Activated CD4-positive, alpha-beta T cell treated with anti-CD3 and anti-CD28 coated beads, Interleukin-2, amount 50 U/mL, for 24 hours (primary cell): ENCODE data around the gene BICRA.

ENCODE experiments used
- DNase-seq, 2 donors: peaks; one replicate each; pipeline ENCODE4 v3.0.0-alpha.2; 2020; ENCODE audit warnings: low read depth in 1 of 2, low spot score in 1 of 2

Gene BICRA

DNA sequence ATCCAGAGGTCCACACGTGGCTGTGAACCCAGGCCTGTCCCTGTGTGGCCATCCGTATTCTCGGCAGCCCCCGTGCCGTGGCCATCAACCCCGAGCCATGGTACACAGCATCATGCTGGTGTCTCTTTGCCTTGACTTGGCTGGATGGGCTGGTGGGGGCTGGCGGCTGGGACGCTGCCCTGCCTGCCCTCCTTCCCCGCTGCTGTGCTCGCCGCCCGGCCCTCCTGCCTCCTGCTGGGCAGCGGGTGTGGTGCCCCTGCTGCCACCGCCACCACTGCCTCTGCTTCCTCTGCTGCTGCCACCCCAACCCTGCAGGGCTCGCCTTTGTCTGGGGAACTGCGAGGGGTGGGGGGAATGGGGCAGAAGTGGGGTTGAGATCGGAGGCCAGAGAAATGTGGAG, 84.6 kb downstream of the BICRA start:
- no peak for DNase-seq

DNA sequence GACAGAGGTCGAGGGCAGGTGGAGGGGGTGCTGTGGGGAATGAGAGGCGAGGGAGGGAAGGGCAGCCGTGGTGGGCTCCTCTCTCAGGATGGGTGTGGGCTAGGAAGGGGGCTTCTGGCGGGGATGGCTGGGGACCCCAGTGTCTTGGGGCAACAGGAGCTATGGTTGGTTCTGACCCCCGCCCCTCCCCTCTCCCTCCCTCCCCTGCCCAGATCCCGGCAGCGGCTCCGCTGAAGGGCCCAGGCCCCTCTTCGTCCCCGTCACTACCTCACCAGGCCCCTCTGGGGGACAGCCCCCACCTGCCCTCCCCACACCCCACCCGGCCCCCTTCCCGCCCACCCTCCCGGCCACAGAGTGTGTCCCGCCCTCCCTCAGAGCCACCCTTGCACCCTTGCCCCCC, 85.0 kb downstream of the BICRA start:
- no peak for DNase-seq

DNA sequence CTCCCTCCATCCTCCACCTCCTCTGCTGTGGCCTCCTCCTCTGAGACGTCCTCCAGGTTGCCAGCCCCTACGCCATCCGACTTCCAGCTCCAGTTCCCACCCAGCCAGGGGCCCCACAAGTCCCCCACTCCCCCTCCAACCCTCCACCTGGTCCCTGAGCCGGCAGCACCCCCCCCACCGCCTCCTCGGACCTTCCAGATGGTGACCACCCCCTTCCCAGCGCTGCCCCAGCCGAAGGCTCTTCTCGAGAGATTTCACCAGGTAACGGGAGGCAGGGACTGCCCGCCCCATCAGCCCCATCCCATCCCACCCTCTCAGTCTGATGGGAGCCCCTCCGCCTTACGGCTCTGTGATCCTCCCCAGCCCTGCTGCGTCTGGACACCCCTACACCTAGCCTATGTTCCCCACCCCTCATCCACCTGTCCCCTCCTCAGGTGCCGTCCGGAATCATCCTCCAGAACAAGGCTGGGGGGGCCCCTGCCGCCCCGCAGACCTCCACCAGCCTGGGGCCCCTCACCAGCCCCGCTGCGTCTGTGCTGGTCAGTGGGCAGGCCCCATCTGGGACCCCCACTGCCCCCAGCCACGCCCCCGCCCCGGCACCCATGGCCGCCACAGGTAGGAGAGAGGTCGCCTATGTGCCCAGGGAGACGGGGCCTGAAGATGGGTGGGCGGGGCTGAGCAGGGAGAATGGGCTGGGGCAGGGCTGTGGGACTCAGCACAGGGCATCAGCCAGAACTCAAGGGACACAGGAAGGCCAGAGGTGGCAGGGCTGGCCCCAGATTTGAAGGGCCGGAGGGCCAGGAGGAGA, 85.7 kb downstream of the BICRA start:
- no peak for DNase-seq

DNA sequence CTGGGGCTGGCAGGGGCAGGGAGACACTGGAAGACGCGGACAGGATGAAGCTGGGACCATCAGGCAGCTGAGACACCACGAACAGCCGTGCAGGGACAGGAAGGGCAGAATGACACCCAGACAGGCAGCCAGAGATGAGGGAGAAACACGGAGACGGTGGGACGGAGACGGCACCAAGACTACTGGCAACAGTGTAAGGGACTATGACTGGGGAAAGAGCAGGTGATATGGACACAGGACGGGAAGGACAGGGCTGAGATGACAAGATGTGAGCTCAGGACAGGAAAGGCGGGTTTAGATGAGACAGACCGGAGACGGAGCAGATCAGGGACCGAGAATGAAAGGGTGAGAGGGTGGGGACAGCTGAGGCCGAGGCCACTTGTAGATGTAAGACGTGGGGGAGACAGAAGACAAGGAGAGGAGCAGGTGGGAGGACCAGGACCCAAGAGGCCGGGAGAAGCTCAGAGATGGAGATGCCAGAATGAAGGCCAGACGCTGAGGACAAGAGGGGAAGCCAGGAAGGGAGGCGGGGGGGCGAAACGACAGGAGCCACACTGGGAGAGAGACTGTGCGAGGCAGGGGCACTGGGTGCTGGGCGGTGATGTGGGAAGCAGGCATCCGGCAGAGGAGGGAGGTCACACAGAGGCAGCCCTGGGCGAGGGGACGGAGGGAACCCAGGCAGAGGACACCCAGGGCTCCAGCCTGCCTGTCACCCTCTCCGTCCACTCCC, 86.8 kb downstream of the BICRA start:
- no peak for DNase-seq

GRCh38 chr19:47696635-47697034, 87.7 kb downstream of the BICRA start:
- DNase-seq, result no peak

DNA sequence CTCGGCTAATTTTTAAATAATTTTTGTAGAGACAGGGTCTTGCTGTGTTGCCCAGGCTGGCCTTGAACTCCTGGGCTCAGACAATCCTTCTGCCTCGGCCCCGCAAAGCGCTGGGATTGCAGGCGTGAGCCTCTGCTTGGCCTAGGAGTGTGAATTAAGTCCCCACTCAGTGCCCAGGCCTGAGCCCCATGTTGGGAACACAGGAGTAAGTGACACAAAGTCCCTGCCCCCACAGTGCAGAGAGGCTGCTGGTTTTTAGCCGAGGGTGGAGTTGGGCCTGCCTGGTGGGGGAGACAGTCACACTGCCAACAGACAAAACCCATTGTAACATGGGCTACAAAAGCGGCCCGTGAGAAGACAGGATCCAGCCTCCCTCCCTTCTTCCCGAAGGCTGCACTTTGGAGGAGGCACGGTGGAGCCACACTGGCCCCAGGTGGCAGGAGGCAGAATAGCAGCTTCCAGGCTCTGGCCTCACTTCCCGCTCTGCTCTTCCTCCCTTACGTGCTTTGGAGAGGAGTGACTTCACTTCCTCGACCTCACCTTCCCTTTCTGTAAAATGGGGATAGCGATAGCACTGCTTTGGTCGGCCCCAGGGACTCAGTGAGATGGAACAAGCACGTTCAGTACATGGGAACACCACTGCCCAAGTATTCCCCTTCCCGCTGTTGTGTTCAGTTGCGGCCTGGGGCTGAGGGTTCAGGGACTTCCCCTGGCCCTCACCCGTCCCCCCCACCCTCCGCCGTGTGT, 89.1 kb downstream of the BICRA start:
- DNase-seq, result peak; percentile 40 to 44

DNA sequence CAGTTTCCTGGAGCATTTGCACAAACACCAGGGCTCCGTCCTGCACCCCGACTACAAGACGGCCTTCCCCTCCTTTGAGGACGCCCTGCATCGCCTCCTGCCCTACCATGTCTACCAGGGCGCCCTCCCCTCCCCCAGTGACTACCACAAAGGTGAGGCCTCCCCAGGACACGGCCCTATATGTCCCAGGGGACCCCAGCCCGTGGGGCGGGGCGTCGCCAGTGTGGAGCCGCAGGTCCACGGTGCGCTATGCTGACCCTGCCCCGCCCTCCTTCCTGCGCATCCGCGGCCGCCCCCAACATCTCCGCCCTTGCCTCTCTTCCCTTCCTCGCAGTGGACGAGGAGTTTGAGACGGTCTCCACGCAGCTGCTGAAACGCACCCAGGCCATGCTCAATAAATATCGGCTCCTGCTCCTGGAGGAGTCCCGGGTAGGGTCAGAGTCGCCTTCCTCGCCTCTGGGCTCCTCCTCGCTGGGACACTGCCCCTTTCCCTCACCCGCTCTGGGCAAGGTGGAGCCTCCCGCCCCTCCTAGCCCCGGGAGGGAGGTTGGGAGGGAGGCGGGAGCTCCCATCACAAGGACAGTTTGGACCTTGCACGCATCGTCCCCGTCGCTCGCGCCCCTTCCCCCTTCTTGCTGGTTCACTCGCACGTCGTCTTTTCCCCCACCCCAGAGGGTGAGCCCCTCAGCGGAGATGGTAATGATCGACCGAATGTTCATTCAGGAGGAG, 89.9 kb downstream of the BICRA start:
- no peak for DNase-seq

- DNase-seq, result peak; percentile 26 to 28
Observed at GRCh38 chr19:47699360-47699917, 90.5 kb downstream of the BICRA start.

DNA sequence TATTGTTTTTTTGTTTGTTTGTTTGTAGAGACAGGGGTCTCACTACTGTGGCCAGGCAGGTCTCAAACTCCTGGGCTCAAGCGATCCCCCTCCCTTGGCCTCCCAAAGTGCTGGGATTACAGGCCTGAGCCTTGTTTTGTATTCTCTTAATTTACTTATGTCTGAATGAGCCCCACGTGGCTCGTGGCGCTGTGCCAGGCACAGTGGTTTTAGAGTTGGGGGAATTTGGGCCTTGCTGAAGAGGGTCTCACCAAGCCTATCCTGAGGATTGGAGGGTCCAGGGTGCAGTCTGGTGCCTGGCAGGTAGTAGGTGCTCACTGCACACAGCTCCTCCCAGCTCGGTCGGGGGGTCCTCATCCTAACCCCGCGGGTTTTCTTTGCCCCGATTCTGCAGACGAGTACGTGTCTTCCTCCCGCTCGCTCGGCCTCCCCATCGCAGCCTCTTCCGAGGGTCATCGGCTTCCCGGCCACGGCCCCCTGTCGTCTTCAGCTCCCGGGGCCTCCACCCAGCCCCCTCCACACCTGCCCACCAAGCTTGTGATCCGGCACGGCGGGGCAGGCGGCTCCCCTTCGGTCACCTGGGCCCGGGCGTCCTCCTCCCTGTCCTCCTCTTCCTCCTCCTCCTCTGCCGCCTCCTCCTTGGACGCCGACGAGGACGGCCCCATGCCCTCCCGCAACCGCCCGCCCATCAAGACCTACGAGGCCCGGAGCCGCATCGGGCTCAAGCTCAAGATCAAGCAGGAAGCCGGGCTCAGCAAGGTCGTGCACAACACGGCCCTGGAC, 92.2 kb downstream of the BICRA start:
- DNase-seq, result no peak

DNA sequence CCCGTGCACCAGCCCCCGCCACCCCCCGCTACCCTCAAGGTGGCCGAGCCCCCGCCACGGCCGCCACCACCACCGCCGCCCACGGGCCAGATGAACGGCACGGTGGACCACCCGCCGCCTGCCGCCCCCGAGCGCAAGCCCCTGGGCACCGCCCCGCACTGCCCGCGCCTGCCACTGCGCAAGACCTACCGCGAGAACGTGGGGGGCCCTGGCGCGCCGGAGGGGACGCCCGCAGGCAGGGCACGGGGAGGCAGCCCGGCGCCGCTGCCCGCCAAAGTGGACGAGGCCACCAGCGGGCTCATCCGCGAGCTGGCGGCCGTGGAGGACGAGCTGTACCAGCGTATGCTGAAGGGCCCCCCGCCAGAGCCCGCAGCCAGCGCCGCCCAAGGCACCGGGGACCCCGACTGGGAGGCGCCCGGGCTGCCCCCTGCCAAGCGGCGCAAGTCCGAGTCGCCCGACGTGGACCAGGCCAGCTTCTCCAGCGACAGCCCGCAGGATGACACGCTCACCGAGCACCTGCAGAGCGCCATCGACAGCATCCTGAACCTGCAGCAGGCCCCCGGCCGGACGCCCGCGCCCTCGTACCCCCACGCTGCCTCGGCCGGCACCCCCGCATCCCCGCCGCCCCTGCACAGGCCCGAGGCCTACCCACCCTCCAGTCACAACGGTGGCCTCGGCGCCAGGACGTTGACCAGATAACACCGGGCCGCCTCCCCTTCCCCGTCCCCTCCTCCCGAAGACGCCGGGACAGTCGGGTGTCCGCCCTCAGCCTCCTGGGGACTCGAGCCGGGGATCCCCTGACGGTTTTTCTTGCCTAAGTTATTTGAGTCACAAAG, 93.0 kb downstream of the BICRA start:
- DNase-seq, result no peak

GRCh38 chr19:47702671-47703070, 93.7 kb downstream of the BICRA start:
- no peak for DNase-seq

DNA sequence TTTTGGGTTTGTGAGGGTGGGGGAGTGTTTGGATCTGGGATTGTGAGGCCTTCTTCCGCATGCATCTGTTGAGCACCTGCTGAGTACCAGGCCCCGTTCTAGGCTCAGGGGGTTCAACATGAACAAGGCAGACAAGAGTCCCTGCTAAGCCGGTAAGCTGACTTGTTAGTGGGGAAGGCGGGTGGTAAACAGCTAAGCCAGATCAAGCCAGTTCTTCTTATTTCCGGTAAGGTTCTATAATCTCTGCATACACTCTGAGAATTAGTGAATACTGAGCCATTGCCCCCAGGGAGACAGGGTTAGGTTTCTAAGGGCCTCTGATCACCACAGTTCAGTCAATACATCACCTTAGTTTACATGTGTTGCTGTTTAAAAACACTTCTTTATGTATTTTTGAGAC, 94.4 kb downstream of the BICRA start:
- no peak for DNase-seq

GRCh38 chr19:47704024-47704423, 95.1 kb downstream of the BICRA start:
- no peak for DNase-seq

GRCh38 chr19:47704656-47705055, 95.7 kb downstream of the BICRA start:
- DNase-seq, result no peak

DNA sequence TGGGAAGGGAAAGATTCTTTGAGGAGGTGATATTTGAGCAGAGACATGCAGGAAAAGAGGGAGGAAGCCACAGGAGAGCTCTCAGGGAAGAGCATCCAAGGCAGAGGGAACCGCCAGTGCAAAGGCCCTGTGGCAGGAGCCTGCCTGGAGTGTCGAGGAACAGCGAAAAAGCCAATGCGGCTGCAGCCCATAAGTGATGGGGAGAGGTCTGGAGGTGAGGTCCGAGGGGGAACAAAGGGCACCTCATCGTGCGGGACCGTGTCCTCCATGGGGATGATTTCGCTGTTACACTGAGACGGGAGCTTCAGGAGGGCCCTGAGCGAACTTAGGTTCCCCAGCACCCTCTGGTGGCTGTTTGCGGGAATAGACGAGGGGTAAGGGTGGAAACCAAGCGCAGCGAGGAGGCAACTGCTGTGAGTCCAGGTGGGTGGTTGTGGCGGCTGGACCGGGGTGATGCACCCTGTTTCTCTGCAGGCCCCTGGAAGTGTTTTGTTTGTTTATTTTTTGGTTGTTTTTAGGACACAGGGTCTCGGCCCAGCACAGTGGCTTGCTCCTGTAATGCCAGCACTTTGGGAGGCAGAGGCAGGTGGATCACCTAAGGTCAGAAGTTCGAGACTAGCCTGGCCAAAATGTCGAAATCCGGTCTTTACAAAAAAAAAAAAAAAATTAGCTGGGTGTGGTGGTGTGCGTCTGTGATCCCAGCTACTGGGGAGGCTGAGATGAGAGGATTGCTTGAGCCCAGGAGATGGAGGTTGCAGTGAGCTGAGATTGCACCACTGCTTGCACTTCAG, 98.4 kb downstream of the BICRA start:
- DNase-seq, result peak; percentile 57 to 70

DNA sequence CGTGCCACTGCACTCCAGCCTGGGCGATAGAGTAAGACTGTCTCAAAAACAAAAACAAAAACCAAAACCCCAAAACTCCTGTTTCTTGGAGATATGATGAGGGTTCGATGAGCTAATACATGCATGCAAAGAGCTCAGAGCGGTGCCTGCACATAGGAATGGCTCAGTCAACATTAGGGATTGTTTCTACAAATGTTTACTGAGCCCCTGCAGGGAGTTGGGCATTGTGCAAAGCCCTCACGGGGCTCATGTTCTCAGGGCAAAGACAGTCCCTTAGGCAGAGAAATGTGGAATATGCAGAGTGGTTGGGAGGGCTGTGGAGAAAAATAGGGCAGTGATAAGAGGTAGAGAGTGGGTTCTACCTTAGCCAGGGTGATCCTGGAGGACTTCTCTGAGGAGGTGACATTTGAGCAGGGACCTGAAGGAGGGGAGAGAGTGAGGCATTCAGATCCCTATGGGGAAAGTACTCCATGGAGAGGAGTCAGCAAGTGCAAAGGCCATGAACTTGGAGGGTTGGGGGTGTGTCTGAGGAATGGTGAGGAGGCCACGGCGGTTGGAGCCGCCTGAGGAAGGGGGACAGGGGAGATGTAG, 102.8 kb downstream of the BICRA start:
- DNase-seq, result no peak

- DNase-seq, result peak in 1 of 2 donors; percentile 17
Observed at GRCh38 chr19:47713046-47714021, 104.4 kb downstream of the BICRA start, which contains the start of gene EHD2. TSS of gene EHD2 (plus strand) at chr19:47713422. CDS start at chr19:47716613, 3,191 bp downstream.
